WTC11 (cell line): ENCODE results near the gene HMGB2. TPM values are rescaled to one million over a fixed set of nuclear protein-coding genes. Genes with fewer than 3 reads are reported as not detected.

ENCODE experiments used
- ATAC-seq: fragments of 200-7000 bp; cut with Tn5 transposase; 2 replicates; pipeline ENCODE4 v1.10.0; 2021; ENCODE audit warnings: mild to moderate bottlenecking, moderate library complexity
- CTCF ChIA-PET: fragments of 300-600 bp; sonication (Branson Sonifier 250); formaldehyde crosslinking; loops from one replicate; lab custom pipeline; 2021; ENCODE audit warnings: antibody characterized with exemption; lab: Charles Lee
- POLR2A ChIA-PET: fragments of 350-600 bp; sonication (Branson Sonifier 250); formaldehyde crosslinking; loops from one replicate; lab custom pipeline; 2021; ENCODE audit warnings: antibody characterized with exemption; lab: Charles Lee
- DNase-seq: peaks from one replicate; pipeline ENCODE4 v3.0.0; 2021; ENCODE audit warnings: low spot score
- H3K27ac Mint-ChIP-seq: 2 replicates; pipeline ENCODE4 v1.8.0; 2021; ENCODE audit warnings: mixed read lengths
- H3K27me3 Mint-ChIP-seq: 2 replicates; pipeline ENCODE4 v1.8.0; 2021; ENCODE audit warnings: low read depth, mild to moderate bottlenecking, moderate library complexity, mixed read lengths
- H3K36me3 Mint-ChIP-seq: 2 replicates; pipeline ENCODE4 v1.8.0; 2021; ENCODE audit warnings: mixed read lengths
- H3K4me1 Mint-ChIP-seq: 2 replicates; pipeline ENCODE4 v1.8.0; 2022; ENCODE audit warnings: mixed read lengths
- H3K4me3 Mint-ChIP-seq: 2 replicates; pipeline ENCODE4 v1.8.0; 2021; ENCODE audit warnings: mild to moderate bottlenecking, moderate library complexity, mixed read lengths
- H3K9me3 Mint-ChIP-seq: 2 replicates; pipeline ENCODE4 v1.8.0; 2021; ENCODE audit warnings: mixed read lengths
- ATF1 ChIP-seq: sonication (generic); formaldehyde crosslinking; IDR thresholded peaks from 2 replicates; pipeline ENCODE4 v1.8.1; 2023; ENCODE audit warnings: mild to moderate bottlenecking, moderate library complexity, missing genetic modification reagents
- CBFB ChIP-seq: sonication (generic); formaldehyde crosslinking; IDR thresholded peaks from 2 replicates; pipeline ENCODE4 v1.8.1; 2022; ENCODE audit warnings: mild to moderate bottlenecking, low read depth, missing genetic modification reagents
- ELF4 ChIP-seq: sonication (generic); formaldehyde crosslinking; IDR thresholded peaks from 2 replicates; pipeline ENCODE4 v1.8.1; 2022; ENCODE audit warnings: low read depth, mild to moderate bottlenecking, moderate library complexity, missing genetic modification reagents
- ESRRA ChIP-seq: sonication (generic); formaldehyde crosslinking; IDR thresholded peaks from 2 replicates; pipeline ENCODE4 v1.8.1; 2022; ENCODE audit warnings: mild to moderate bottlenecking, missing genetic modification reagents, borderline replicate concordance
- FOXJ3 ChIP-seq: sonication (generic); formaldehyde crosslinking; IDR thresholded peaks from 2 replicates; pipeline ENCODE4 v1.9.0; 2021; ENCODE audit warnings: missing genetic modification reagents, mild to moderate bottlenecking, borderline replicate concordance
- GRHL2 ChIP-seq: fragments of 250-450 bp; sonication (Bioruptor Pico); IDR thresholded peaks from 2 replicates; pipeline ENCODE4 v1.8.0; 2022; ENCODE audit warnings: mild to moderate bottlenecking, moderate library complexity; ENCODE audit not compliant: insufficient replicate concordance, severe bottlenecking
- JUN ChIP-seq: sonication (generic); formaldehyde crosslinking; IDR thresholded peaks from 2 replicates; pipeline ENCODE4 v1.8.0; 2023; ENCODE audit warnings: mild to moderate bottlenecking, missing genetic modification reagents
- OVOL2 ChIP-seq: fragments of 250-450 bp; sonication (Bioruptor Pico); IDR thresholded peaks from 2 replicates; pipeline ENCODE4 v1.9.0; 2021; ENCODE audit warnings: mild to moderate bottlenecking, borderline replicate concordance
- RORB ChIP-seq: fragments of 250-450 bp; sonication (Bioruptor Pico); IDR thresholded peaks from 2 replicates; pipeline ENCODE4 v1.9.0; 2021; ENCODE audit warnings: mild to moderate bottlenecking
- SMAD3 ChIP-seq: sonication (generic); formaldehyde crosslinking; IDR thresholded peaks from 2 replicates; pipeline ENCODE4 v1.8.0; 2022; ENCODE audit warnings: missing genetic modification reagents, mild to moderate bottlenecking, borderline replicate concordance
- SOX15 ChIP-seq: fragments of 250-450 bp; sonication (Bioruptor Pico); IDR thresholded peaks from 2 replicates; pipeline ENCODE4 v1.9.0; 2021; ENCODE audit warnings: mild to moderate bottlenecking
- TEAD4 ChIP-seq: sonication (generic); formaldehyde crosslinking; IDR thresholded peaks from 2 replicates; pipeline ENCODE4 v1.8.0; 2022; ENCODE audit warnings: mild to moderate bottlenecking, missing genetic modification reagents
- TP53 ChIP-seq: sonication (generic); formaldehyde crosslinking; IDR thresholded peaks from 2 replicates; pipeline ENCODE4 v1.8.1; 2023; ENCODE audit warnings: mild to moderate bottlenecking, missing genetic modification reagents
- ZNF263 ChIP-seq: sonication (generic); formaldehyde crosslinking; IDR thresholded peaks from 2 replicates; pipeline ENCODE4 v1.8.1; 2022; ENCODE audit warnings: low read depth, mild to moderate bottlenecking, moderate library complexity, missing genetic modification reagents
- ZNF396 ChIP-seq: fragments of 250-450 bp; sonication (Bioruptor Pico); IDR thresholded peaks from 2 replicates; pipeline ENCODE4 v1.8.0; 2021; ENCODE audit warnings: mild to moderate bottlenecking, moderate library complexity, borderline replicate concordance
- total RNA-seq: library from RNA; stranded (reverse); gene quantifications from 3 replicates; pipeline ENCODE4 v1.2.3, GENCODE V29; 2021
- TF ChIP-seq, protein P1 (sequence below): sonication (generic); formaldehyde crosslinking; IDR thresholded peaks from 2 replicates; pipeline ENCODE4 v1.8.0; 2022; ENCODE audit warnings: mild to moderate bottlenecking, missing genetic modification reagents
- TF ChIP-seq, protein P2 (sequence below): sonication (generic); formaldehyde crosslinking; conservative IDR thresholded peaks from 2 replicates; pipeline ENCODE4 v1.8.1; 2023; ENCODE audit warnings: mild to moderate bottlenecking, low read depth, missing genetic modification reagents, moderate library complexity
- TF ChIP-seq, protein P3 (sequence below): sonication (generic); formaldehyde crosslinking; IDR thresholded peaks from 2 replicates; pipeline ENCODE4 v1.8.1; 2022; ENCODE audit warnings: mild to moderate bottlenecking, missing genetic modification reagents, moderate library complexity, borderline replicate concordance
- TF ChIP-seq, protein P4 (sequence below): sonication (generic); formaldehyde crosslinking; IDR thresholded peaks from 2 replicates; pipeline ENCODE4 v1.8.0; 2022; ENCODE audit warnings: mild to moderate bottlenecking, missing genetic modification reagents
- TF ChIP-seq, protein P5 (sequence below): sonication (generic); formaldehyde crosslinking; conservative IDR thresholded peaks from 2 replicates; pipeline ENCODE4 v1.8.1; 2022; ENCODE audit warnings: mild to moderate bottlenecking, missing genetic modification reagents
- TF ChIP-seq, protein P6 (sequence below): sonication (generic); formaldehyde crosslinking; IDR thresholded peaks from 2 replicates; pipeline ENCODE4 v1.8.0; 2023; ENCODE audit warnings: missing genetic modification reagents
- TF ChIP-seq, protein P7 (sequence below): sonication (generic); formaldehyde crosslinking; IDR thresholded peaks from 2 replicates; pipeline ENCODE4 v1.8.0; 2022; ENCODE audit warnings: missing genetic modification reagents

Gene HMGB2
- total RNA-seq, 1 experiment from 2014 or later: 279 TPM

DNA sequence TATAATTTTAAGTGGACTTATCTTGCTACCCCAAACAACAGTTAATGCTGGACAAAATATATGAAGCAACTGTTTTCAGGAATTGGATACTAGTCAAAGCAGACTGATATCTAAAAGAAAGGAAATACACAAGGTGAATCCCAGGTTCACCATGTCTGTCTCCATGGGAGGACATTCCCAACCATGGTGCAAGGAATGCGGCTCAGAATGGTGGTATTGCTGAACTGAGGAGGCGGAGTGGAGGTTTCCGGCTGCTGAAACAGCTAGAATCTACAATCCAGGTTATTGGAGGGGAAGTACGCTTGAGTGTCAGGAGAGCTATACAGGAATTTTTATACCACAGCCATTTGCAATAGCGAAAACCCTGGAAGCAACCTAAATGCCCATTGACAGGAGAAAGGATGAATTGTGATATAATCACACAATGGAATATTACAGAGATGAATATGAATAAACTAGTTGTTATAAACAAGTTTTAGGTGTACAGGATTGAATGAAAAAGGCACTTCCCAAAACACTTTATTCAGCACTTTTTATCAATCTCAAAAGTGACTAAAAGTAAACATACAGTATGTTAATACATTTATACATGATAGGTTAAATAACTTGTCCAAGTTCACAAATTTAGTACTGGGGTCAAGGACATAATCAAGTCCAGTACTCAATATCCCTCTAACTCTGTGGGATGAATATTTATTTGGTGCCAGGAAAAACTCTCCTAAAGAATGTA is 9.0 kb downstream of the HMGB2 start (continued):
- TF ChIP-seq ZNF396: no peak
- TF ChIP-seq, protein P1, sequence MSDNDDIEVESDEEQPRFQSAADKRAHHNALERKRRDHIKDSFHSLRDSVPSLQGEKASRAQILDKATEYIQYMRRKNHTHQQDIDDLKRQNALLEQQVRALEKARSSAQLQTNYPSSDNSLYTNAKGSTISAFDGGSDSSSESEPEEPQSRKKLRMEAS (CRISPR knock-in tag): no peak
- TF ChIP-seq, protein P2, sequence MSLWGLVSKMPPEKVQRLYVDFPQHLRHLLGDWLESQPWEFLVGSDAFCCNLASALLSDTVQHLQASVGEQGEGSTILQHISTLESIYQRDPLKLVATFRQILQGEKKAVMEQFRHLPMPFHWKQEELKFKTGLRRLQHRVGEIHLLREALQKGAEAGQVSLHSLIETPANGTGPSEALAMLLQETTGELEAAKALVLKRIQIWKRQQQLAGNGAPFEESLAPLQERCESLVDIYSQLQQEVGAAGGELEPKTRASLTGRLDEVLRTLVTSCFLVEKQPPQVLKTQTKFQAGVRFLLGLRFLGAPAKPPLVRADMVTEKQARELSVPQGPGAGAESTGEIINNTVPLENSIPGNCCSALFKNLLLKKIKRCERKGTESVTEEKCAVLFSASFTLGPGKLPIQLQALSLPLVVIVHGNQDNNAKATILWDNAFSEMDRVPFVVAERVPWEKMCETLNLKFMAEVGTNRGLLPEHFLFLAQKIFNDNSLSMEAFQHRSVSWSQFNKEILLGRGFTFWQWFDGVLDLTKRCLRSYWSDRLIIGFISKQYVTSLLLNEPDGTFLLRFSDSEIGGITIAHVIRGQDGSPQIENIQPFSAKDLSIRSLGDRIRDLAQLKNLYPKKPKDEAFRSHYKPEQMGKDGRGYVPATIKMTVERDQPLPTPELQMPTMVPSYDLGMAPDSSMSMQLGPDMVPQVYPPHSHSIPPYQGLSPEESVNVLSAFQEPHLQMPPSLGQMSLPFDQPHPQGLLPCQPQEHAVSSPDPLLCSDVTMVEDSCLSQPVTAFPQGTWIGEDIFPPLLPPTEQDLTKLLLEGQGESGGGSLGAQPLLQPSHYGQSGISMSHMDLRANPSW (CRISPR knock-in tag): no peak
- TF ChIP-seq TEAD4 (CRISPR knock-in tag): no peak
- TF ChIP-seq OVOL2 (CRISPR knock-in tag): no peak
- TF ChIP-seq ATF1: no peak
- TF ChIP-seq JUN (CRISPR knock-in tag): no peak

DNA sequence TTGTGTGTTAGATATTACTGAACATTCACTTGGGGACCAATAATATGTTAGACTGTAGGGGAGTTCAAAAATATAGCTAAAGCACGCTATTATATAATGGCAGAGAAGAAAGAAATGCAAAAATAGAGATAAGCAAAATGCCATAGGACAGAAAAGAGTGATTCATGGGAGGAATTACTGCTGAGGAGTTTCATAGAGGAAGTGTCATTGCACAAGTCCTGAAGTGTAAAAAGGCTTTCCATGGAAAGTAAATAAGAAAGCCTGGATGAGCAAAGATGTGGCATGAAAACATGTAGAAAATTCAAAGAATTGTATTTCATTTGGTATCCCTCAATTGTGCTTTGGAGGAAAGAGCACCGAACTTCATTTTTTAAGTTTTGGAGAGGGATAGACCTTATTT is 14.5 kb downstream of the HMGB2 start:
- H3K9me3 Mint-ChIP-seq: no peaks in the 10 kb centered on the region
- ChIA-PET POLR2A (interaction anchor here (0.8 kb wide), 1 partner anchor 15 kb away, joined by 4 read pairs; the partner anchor contains the start of gene HMGB2), CTCF (interaction anchor here (0.6 to 4.7 kb wide), 6 partner anchors 15 to 428 kb away, joined by 3 to 37 read pairs (median 5); partner anchors contain the start of gene HMGB2)

More for the DNA sequence above, 14.5 kb downstream of the HMGB2 start:
- TF ChIP-seq SOX15 (CRISPR knock-in tag): no peak
- TF ChIP-seq ELF4 (CRISPR knock-in tag): no peak
- no peak for TF ChIP-seq RORB
- no peak for TF ChIP-seq CBFB (CRISPR knock-in tag)
- TF ChIP-seq GRHL2 (CRISPR knock-in tag): no peak
- TF ChIP-seq, protein P3, sequence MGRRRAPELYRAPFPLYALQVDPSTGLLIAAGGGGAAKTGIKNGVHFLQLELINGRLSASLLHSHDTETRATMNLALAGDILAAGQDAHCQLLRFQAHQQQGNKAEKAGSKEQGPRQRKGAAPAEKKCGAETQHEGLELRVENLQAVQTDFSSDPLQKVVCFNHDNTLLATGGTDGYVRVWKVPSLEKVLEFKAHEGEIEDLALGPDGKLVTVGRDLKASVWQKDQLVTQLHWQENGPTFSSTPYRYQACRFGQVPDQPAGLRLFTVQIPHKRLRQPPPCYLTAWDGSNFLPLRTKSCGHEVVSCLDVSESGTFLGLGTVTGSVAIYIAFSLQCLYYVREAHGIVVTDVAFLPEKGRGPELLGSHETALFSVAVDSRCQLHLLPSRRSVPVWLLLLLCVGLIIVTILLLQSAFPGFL (CRISPR knock-in tag): no peak
- no peak for TF ChIP-seq ESRRA (CRISPR knock-in tag)
- TF ChIP-seq TP53 (CRISPR knock-in tag): no peak
- TF ChIP-seq, protein P4, sequence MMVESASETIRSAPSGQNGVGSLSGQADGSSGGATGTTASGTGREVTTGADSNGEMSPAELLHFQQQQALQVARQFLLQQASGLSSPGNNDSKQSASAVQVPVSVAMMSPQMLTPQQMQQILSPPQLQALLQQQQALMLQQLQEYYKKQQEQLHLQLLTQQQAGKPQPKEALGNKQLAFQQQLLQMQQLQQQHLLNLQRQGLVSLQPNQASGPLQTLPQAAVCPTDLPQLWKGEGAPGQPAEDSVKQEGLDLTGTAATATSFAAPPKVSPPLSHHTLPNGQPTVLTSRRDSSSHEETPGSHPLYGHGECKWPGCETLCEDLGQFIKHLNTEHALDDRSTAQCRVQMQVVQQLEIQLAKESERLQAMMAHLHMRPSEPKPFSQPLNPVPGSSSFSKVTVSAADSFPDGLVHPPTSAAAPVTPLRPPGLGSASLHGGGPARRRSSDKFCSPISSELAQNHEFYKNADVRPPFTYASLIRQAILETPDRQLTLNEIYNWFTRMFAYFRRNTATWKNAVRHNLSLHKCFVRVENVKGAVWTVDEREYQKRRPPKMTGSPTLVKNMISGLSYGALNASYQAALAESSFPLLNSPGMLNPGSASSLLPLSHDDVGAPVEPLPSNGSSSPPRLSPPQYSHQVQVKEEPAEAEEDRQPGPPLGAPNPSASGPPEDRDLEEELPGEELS (CRISPR knock-in tag): no peak
- TF ChIP-seq, protein P5, sequence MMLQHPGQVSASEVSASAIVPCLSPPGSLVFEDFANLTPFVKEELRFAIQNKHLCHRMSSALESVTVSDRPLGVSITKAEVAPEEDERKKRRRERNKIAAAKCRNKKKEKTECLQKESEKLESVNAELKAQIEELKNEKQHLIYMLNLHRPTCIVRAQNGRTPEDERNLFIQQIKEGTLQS (CRISPR knock-in tag): no peak
- TF ChIP-seq, protein P6, sequence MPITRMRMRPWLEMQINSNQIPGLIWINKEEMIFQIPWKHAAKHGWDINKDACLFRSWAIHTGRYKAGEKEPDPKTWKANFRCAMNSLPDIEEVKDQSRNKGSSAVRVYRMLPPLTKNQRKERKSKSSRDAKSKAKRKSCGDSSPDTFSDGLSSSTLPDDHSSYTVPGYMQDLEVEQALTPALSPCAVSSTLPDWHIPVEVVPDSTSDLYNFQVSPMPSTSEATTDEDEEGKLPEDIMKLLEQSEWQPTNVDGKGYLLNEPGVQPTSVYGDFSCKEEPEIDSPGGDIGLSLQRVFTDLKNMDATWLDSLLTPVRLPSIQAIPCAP (CRISPR knock-in tag): no peak
- TF ChIP-seq FOXJ3 (CRISPR knock-in tag): no peak
- TF ChIP-seq, protein P7, sequence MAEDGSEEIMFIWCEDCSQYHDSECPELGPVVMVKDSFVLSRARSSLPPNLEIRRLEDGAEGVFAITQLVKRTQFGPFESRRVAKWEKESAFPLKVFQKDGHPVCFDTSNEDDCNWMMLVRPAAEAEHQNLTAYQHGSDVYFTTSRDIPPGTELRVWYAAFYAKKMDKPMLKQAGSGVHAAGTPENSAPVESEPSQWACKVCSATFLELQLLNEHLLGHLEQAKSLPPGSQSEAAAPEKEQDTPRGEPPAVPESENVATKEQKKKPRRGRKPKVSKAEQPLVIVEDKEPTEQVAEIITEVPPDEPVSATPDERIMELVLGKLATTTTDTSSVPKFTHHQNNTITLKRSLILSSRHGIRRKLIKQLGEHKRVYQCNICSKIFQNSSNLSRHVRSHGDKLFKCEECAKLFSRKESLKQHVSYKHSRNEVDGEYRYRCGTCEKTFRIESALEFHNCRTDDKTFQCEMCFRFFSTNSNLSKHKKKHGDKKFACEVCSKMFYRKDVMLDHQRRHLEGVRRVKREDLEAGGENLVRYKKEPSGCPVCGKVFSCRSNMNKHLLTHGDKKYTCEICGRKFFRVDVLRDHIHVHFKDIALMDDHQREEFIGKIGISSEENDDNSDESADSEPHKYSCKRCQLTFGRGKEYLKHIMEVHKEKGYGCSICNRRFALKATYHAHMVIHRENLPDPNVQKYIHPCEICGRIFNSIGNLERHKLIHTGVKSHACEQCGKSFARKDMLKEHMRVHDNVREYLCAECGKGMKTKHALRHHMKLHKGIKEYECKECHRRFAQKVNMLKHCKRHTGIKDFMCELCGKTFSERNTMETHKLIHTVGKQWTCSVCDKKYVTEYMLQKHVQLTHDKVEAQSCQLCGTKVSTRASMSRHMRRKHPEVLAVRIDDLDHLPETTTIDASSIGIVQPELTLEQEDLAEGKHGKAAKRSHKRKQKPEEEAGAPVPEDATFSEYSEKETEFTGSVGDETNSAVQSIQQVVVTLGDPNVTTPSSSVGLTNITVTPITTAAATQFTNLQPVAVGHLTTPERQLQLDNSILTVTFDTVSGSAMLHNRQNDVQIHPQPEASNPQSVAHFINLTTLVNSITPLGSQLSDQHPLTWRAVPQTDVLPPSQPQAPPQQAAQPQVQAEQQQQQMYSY (CRISPR knock-in tag): no peak
- TF ChIP-seq SMAD3 (CRISPR knock-in tag): no peak
- no peak for TF ChIP-seq ZNF263 (CRISPR knock-in tag)
- H3K27ac Mint-ChIP-seq: peak overlapping the region; percentile 9; the same call in 1 of the 2 replicates
- H3K4me1 Mint-ChIP-seq: peaks cover 17% of the 10 kb centered on the region
- H3K36me3 Mint-ChIP-seq: peaks cover 7% of the 10 kb centered on the region; the same call in 1 of the 2 replicates
- H3K4me3 Mint-ChIP-seq: no peak overlapping the region
- DNase-seq (no peak), ATAC-seq (no peak)
- H3K27me3 Mint-ChIP-seq: no peaks in the 10 kb centered on the region
